Measurements from ENCODE around the gene HERPUD1. TPM values are rescaled to one million over a fixed set of nuclear protein-coding genes. Genes with fewer than 3 reads are reported as not detected.
"Not testable (repeated sequence)": the region's sequence is repeated elsewhere in the genome, so short reads cannot be mapped to it uniquely, and the experiment has no call there.

The HERPUD1 gene
- total RNA-seq, 1 donor from 2014 or later, result 251 TPM

GRCh38 chr16:56931271-56931891, 561 bp upstream of the HERPUD1 start:
- TF ChIP-seq CTCF (IDR thresholded peaks at IDR 0.05), result no peak
- Mint-ChIP-seq H3K27me3 (ENCODE audit: unreplicated experiment) (no peaks in the 10 kb centered on the region), H3K4me1 (ENCODE audit: unreplicated experiment) (peaks cover 31% of the 10 kb centered on the region), H3K4me3 (ENCODE audit: unreplicated experiment) (peak overlapping the region; percentile 98), H3K27ac (ENCODE audit: unreplicated experiment) (peak overlapping the region; percentile 95), H3K9me3 (ENCODE audit: unreplicated experiment) (no peaks in the 10 kb centered on the region), H3K36me3 (ENCODE audit: unreplicated experiment) (peaks cover 30% of the 10 kb centered on the region)
- no peak for DNase-seq (ENCODE audit: extremely low spot score, unreplicated experiment)

- Mint-ChIP-seq H3K4me1 (ENCODE audit: unreplicated experiment) (peaks cover 46% of the 10 kb centered on the region), H3K27me3 (ENCODE audit: unreplicated experiment) (no peaks in the 10 kb centered on the region), H3K9me3 (ENCODE audit: unreplicated experiment) (no peaks in the 10 kb centered on the region), H3K36me3 (ENCODE audit: unreplicated experiment) (peaks cover 45% of the 10 kb centered on the region), H3K4me3 (ENCODE audit: unreplicated experiment) (peak overlapping the region; percentile 98), H3K27ac (ENCODE audit: unreplicated experiment) (peak overlapping the region; percentile 95)
- no peak for TF ChIP-seq CTCF (IDR thresholded peaks at IDR 0.05)
- DNase-seq (ENCODE audit: extremely low spot score, unreplicated experiment), result no peak
Observed at GRCh38 chr16:56932721-56933619, 1.0 kb downstream of the HERPUD1 start.

- Mint-ChIP-seq H3K27me3 (ENCODE audit: unreplicated experiment) (no peaks in the 10 kb centered on the region), H3K4me1 (ENCODE audit: unreplicated experiment) (peaks cover 54% of the 10 kb centered on the region), H3K4me3 (ENCODE audit: unreplicated experiment) (peak overlapping the region; percentile 98), H3K36me3 (ENCODE audit: unreplicated experiment) (peaks cover 55% of the 10 kb centered on the region), H3K9me3 (ENCODE audit: unreplicated experiment) (no peaks in the 10 kb centered on the region), H3K27ac (ENCODE audit: unreplicated experiment) (peak overlapping the region; percentile 95)
- DNase-seq (ENCODE audit: extremely low spot score, unreplicated experiment), result no peak
- TF ChIP-seq CTCF (IDR thresholded peaks at IDR 0.05), result no peak
Observed at GRCh38 chr16:56933828-56934598, 2.1 kb downstream of the HERPUD1 start.

GRCh38 chr16:56934599-56935145, 2.7 kb downstream of the HERPUD1 start:
- not testable (repeated sequence) for H3K9me3 Mint-ChIP-seq (ENCODE audit: unreplicated experiment); H3K27me3 Mint-ChIP-seq (ENCODE audit: unreplicated experiment); DNase-seq (ENCODE audit: extremely low spot score, unreplicated experiment)
- Mint-ChIP-seq H3K4me3 (ENCODE audit: unreplicated experiment) (peak overlapping the region; percentile 98), H3K36me3 (ENCODE audit: unreplicated experiment) (peaks cover 61% of the 10 kb centered on the region), H3K4me1 (ENCODE audit: unreplicated experiment) (peaks cover 60% of the 10 kb centered on the region), H3K27ac (ENCODE audit: unreplicated experiment) (peak overlapping the region; percentile 95)

- peak overlapping the region; percentile 21 for H3K27ac Mint-ChIP-seq (ENCODE audit: unreplicated experiment)
- peaks cover 62% of the 10 kb centered on the region for H3K4me1 Mint-ChIP-seq (ENCODE audit: unreplicated experiment)
- H3K27me3 Mint-ChIP-seq (ENCODE audit: unreplicated experiment), result no peaks in the 10 kb centered on the region
- no peaks in the 10 kb centered on the region for H3K9me3 Mint-ChIP-seq (ENCODE audit: unreplicated experiment)
- DNase-seq (ENCODE audit: extremely low spot score, unreplicated experiment), result no peak
- H3K36me3 Mint-ChIP-seq (ENCODE audit: unreplicated experiment), result peaks cover 67% of the 10 kb centered on the region
- peak overlapping the region; percentile 98 for H3K4me3 Mint-ChIP-seq (ENCODE audit: unreplicated experiment)
- no peak for TF ChIP-seq CTCF (IDR thresholded peaks at IDR 0.05)
Observed at GRCh38 chr16:56935201-56935600, 3.3 kb downstream of the HERPUD1 start.

Data from osteocyte (in vitro differentiated cells).